ENCODE data around the gene ALDH1L2. TPM values are rescaled to one million over a fixed set of nuclear protein-coding genes. Genes with fewer than 3 reads are reported as not detected.

Gene ALDH1L2
- total RNA-seq (2021) (2.2 and 5.0 TPM in 2 replicates), Bru-seq, nascent RNA (percentile 30 among the genes with signal in this experiment), BruChase-seq, experiment 1, labeled RNA remaining after a 2-hour chase (percentile 33 among the genes with signal in this experiment), BruChase-seq, experiment 2, labeled RNA remaining after a 6-hour chase (percentile 29 among the genes with signal in this experiment)
- long read RNA-seq, partial matches to known transcripts, result 2 of 4 reads
- long read RNA-seq, other reads (novel, unspliced or antisense), result 2 of 4 reads

- no peak within 1 kb of the TSS for H3K27ac ChIP-seq
- H3K4me2 ChIP-seq, result peak within 1 kb of the TSS; percentile 91
- H3K27me3 ChIP-seq (ENCODE audit: insufficient read depth, low read depth), result no peaks in the 10 kb centered on the region
- CTCF ChIA-PET, result interaction anchor here (0.6 kb wide), 1 partner anchor 207 kb away, joined by 3 read pairs; no protein-coding TSS in a partner anchor
- H3K9me3 ChIP-seq (ENCODE audit: insufficient read depth, low read depth), result no peaks in the 10 kb centered on the region
- H2AFZ ChIP-seq, result peak within 1 kb of the TSS; percentile 69; the same call in 1 of the 2 replicates
- H3K9me2 ChIP-seq (ENCODE audit: insufficient read depth), result no peaks in the 10 kb centered on the region
- no peaks in the 10 kb centered on the region for H3F3A ChIP-seq (ENCODE audit: insufficient read depth, low read depth)
- TF ChIP-seq EZH2 (IDR thresholded peaks at IDR 0.05; ENCODE audit: low read depth), result no peak
- TF ChIP-seq, protein P1, sequence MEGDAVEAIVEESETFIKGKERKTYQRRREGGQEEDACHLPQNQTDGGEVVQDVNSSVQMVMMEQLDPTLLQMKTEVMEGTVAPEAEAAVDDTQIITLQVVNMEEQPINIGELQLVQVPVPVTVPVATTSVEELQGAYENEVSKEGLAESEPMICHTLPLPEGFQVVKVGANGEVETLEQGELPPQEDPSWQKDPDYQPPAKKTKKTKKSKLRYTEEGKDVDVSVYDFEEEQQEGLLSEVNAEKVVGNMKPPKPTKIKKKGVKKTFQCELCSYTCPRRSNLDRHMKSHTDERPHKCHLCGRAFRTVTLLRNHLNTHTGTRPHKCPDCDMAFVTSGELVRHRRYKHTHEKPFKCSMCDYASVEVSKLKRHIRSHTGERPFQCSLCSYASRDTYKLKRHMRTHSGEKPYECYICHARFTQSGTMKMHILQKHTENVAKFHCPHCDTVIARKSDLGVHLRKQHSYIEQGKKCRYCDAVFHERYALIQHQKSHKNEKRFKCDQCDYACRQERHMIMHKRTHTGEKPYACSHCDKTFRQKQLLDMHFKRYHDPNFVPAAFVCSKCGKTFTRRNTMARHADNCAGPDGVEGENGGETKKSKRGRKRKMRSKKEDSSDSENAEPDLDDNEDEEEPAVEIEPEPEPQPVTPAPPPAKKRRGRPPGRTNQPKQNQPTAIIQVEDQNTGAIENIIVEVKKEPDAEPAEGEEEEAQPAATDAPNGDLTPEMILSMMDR (conservative IDR thresholded peaks at IDR 0.05), result no peak
- H3K36me3 ChIP-seq (ENCODE audit: low read depth), result no peaks in the 10 kb centered on the region
- no TSS peak for BruUV-seq (replicated peaks)
- DNase-seq, result peak in 1 of 2 experiments; percentile 55
- H3K4me3 ChIP-seq, result peak within 1 kb of the TSS; percentile 54; the same call in 1 of the 2 replicates
- intact Hi-C loops (cut with micrococcal nuclease; ENCODE audit: unreplicated experiment), result no loop called here
- POLR2A ChIA-PET (ENCODE audit: unreplicated experiment), result interaction anchor here (0.6 kb wide), 1 partner anchor 1284 kb away, joined by 26 read pairs; no protein-coding TSS in a partner anchor
- no peaks in the 10 kb centered on the region for H3K79me2 ChIP-seq (ENCODE audit: low read depth)
- H4K20me1 ChIP-seq (ENCODE audit: insufficient read depth), result no peaks in the 10 kb centered on the region
- peaks cover 8% of the 10 kb centered on the region for H3K4me1 ChIP-seq (replicated peaks; ENCODE audit: insufficient read depth)
These were observed at the start of gene ALDH1L2 for GRCh38 chr12:105084251-105085250. Gene ALDH1L2 (minus strand): TSS chr12:105084458. CDS start chr12:105084436, 22 bp downstream.

DNA sequence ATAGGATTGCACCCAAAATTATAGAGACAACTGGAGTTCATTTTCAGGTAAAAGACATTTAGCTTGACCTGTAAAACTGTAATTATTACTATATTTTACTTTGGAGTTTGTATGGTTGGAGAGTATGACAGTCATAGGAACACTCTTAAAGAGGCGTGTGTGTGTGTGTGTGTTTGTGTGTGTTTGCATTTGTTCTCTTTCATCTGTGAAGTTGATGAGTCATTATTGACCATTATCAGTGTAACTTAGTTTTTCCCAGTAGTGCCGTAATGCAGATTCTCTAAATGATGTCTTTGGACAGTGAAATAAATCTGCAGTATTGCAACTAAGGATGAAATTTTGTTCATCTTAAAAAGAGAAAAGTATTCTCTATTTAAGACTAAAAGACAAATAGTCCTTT lies 36.3 kb upstream of the ALDH1L2 start:
- Histone ChIP-seq H3F3A (ENCODE audit: insufficient read depth, low read depth) (no peaks in the 10 kb centered on the region; the same call in 1 of the 2 replicates), H2AFZ (no peak overlapping the region), H3K27ac (no peak overlapping the region), H3K9me2 (ENCODE audit: insufficient read depth) (no peaks in the 10 kb centered on the region), H3K27me3 (ENCODE audit: insufficient read depth, low read depth) (no peaks in the 10 kb centered on the region), H3K4me3 (no peak overlapping the region), H3K79me2 (ENCODE audit: low read depth) (no peaks in the 10 kb centered on the region), H4K20me1 (ENCODE audit: insufficient read depth) (no peaks in the 10 kb centered on the region), H3K9me3 (ENCODE audit: insufficient read depth, low read depth) (no peaks in the 10 kb centered on the region), H3K4me1 (replicated peaks; ENCODE audit: insufficient read depth) (no peaks in the 10 kb centered on the region), H3K36me3 (ENCODE audit: low read depth) (peaks cover 21% of the 10 kb centered on the region; the same call in 1 of the 2 replicates), H3K4me2 (no peak overlapping the region)
- TF ChIP-seq EZH2 (IDR thresholded peaks at IDR 0.05; ENCODE audit: low read depth), result no peak
- TF ChIP-seq, protein P1 (conservative IDR thresholded peaks at IDR 0.05), result no peak
- no peak for DNase-seq
- intact Hi-C loops (cut with micrococcal nuclease; ENCODE audit: unreplicated experiment), result no loop called here
- ChIA-PET CTCF (no interaction called here), POLR2A (ENCODE audit: unreplicated experiment) (no interaction called here)
- BruUV-seq (replicated peaks), result no TSS peak

DNA sequence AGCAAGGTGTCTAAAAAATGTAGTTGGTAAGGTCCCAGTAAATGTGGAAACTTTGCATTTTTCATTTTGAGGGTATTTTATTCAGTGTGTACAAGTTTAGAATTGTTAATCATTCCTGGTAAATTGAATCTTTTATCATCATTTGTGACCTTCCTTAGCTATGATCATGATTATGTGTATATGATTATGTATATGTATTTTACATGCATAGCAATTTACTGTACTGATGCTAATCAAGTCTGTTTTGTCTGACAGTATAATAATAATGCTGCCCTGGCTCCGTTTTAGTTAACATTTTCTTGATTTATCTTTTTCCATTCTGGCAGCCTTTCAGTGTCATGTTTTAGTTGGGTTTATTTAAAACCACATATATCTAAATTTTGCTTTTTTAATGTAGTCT lies 32.7 kb upstream of the ALDH1L2 start:
- no peak for DNase-seq
- CTCF ChIA-PET, result no interaction called here
- H3K4me3 ChIP-seq, result no peak overlapping the region
- H3K4me1 ChIP-seq (replicated peaks; ENCODE audit: insufficient read depth), result no peaks in the 10 kb centered on the region
- TF ChIP-seq, protein P1 (conservative IDR thresholded peaks at IDR 0.05), result no peak
- TF ChIP-seq EZH2 (IDR thresholded peaks at IDR 0.05; ENCODE audit: low read depth), result no peak
- no peaks in the 10 kb centered on the region; the same call in none of the 2 replicates for H3F3A ChIP-seq (ENCODE audit: insufficient read depth, low read depth)
- BruUV-seq (replicated peaks), result no TSS peak
- peaks cover 7% of the 10 kb centered on the region for H3K79me2 ChIP-seq (ENCODE audit: low read depth)
- no peak overlapping the region for H3K4me2 ChIP-seq
- H3K36me3 ChIP-seq (ENCODE audit: low read depth), result peaks cover 20% of the 10 kb centered on the region
- no peaks in the 10 kb centered on the region for H3K9me2 ChIP-seq (ENCODE audit: insufficient read depth)
- H3K9me3 ChIP-seq (ENCODE audit: insufficient read depth, low read depth), result no peaks in the 10 kb centered on the region
- no peaks in the 10 kb centered on the region for H4K20me1 ChIP-seq (ENCODE audit: insufficient read depth)
- no peak overlapping the region for H3K27ac ChIP-seq
- no peaks in the 10 kb centered on the region for H3K27me3 ChIP-seq (ENCODE audit: insufficient read depth, low read depth)
- POLR2A ChIA-PET (ENCODE audit: unreplicated experiment), result no interaction called here
- no peak overlapping the region for H2AFZ ChIP-seq
- intact Hi-C loops (cut with micrococcal nuclease; ENCODE audit: unreplicated experiment), result no loop called here
